Neural progenitor cell (in vitro differentiated cells): Measurements from ENCODE around the gene MCF2L2.

Source experiments
- CTCF ChIP-seq: fragments of 200-600 bp; sonication (generic); IDR thresholded peaks from 2 replicates; pipeline ENCODE4 v1.5.1; 2017; ENCODE audit warnings: antibody characterized with exemption, mild to moderate bottlenecking
- EZH2 ChIP-seq: fragments of 200-600 bp; sonication (generic); IDR thresholded peaks from 2 replicates; pipeline ENCODE4 v1.6.1; 2017; ENCODE audit warnings: antibody characterized with exemption, mild to moderate bottlenecking, moderate library complexity

- TF ChIP-seq CTCF (no peak), EZH2 (no peak)
These were observed 111.1 kb downstream of the MCF2L2 start for GRCh38 chr3:183317271-183317670.
